Caco-2 (cell line): ENCODE results near the gene CSTPP1. TPM values are rescaled to one million over a fixed set of nuclear protein-coding genes. Genes with fewer than 3 reads are reported as not detected.

ENCODE experiments used
- BruUV-seq: library from RNA; stranded (reverse); fragments of 400-500 nt; replicated peaks from 2 replicates; lab custom pipeline; 2021; lab: Mats Ljungman, UMichigan
- CTCF ChIA-PET: fragments of 300-600 bp; sonication (Branson Sonifier 250); formaldehyde crosslinking; loops from one replicate; lab custom pipeline; 2022; ENCODE audit warnings: antibody characterized with exemption; lab: Charles Lee
- POLR2A ChIA-PET: fragments of 300-600 bp; sonication (Branson Sonifier 250); formaldehyde crosslinking; loops from one replicate; lab custom pipeline; 2022; ENCODE audit warnings: antibody characterized with exemption; lab: Charles Lee
- DNase-seq, 2 experiments: peaks; one replicate each; pipeline versions ENCODE4 v3.0.0 to v3.0.0-alpha.2; 2020 to 2022
- H3K27me3 ChIP-seq: replicated peaks from 2 replicates; pipeline ENCODE4 v1.6.0; 2011; ENCODE audit warnings: low read length; ENCODE audit not compliant: control insufficient read depth, insufficient read depth
- H3K36me3 ChIP-seq: 2 replicates; pipeline ENCODE4 v1.5.1; 2011; ENCODE audit warnings: low read length; ENCODE audit not compliant: control insufficient read depth, insufficient read depth
- H3K4me1 ChIP-seq: fragments of 250-450 bp; sonication (Bioruptor Pico); 2 replicates; pipeline ENCODE4 v1.5.1; 2020; ENCODE audit warnings: mild to moderate bottlenecking
- H3K4me3 ChIP-seq: 2 replicates; pipeline ENCODE4 v1.5.1; 2011; ENCODE audit warnings: low read depth, mild to moderate bottlenecking, control low read depth, low read length
- H3K9me3 ChIP-seq: fragments of 250-450 bp; sonication (Bioruptor Pico); 2 replicates; pipeline ENCODE4 v1.5.1; 2020; ENCODE audit warnings: mild to moderate bottlenecking, moderate library complexity
- H3K27ac Mint-ChIP-seq: one replicate; pipeline ENCODE4 v1.8.0; 2022; ENCODE audit warnings: mixed read lengths; ENCODE audit not compliant: unreplicated experiment
- H3K27me3 Mint-ChIP-seq: one replicate; pipeline ENCODE4 v1.8.0; 2022; ENCODE audit warnings: mixed read lengths; ENCODE audit not compliant: insufficient read depth, unreplicated experiment
- H3K36me3 Mint-ChIP-seq: one replicate; pipeline ENCODE4 v1.8.0; 2022; ENCODE audit warnings: mild to moderate bottlenecking, mixed read lengths; ENCODE audit not compliant: insufficient read depth, unreplicated experiment
- H3K4me1 Mint-ChIP-seq: one replicate; pipeline ENCODE4 v1.8.0; 2022; ENCODE audit warnings: low read depth, mixed read lengths; ENCODE audit not compliant: unreplicated experiment
- H3K4me3 Mint-ChIP-seq: one replicate; pipeline ENCODE4 v1.8.0; 2022; ENCODE audit warnings: mild to moderate bottlenecking, moderate library complexity, mixed read lengths; ENCODE audit not compliant: unreplicated experiment
- H3K9me3 Mint-ChIP-seq: one replicate; pipeline ENCODE4 v1.8.0; 2022; ENCODE audit warnings: mixed read lengths; ENCODE audit not compliant: unreplicated experiment
- CTCF ChIP-seq, 2 experiments: fragments of 200-600 bp in 1 of 2; IDR thresholded peaks; 1 replicate in 1 of 2; 2 replicates in 1 of 2; pipeline versions ENCODE4 v1.5.1 to v1.8.0; 2011 to 2022; ENCODE audit warnings: antibody characterized with exemption in 1 of 2, control low read depth in 1 of 2, inconsistent platforms in 1 of 2, low read depth in 1 of 2, low read length in 1 of 2, mild to moderate bottlenecking in 1 of 2, moderate library complexity in 1 of 2; ENCODE audit not compliant: insufficient read depth in 1 of 2, severe bottlenecking in 1 of 2, unreplicated experiment in 1 of 2
- intact Hi-C: fragments of 100-400 bp; cut with micrococcal nuclease; formaldehyde crosslinking; loops from one replicate; pipeline ENCODE4 v1.10.0; 2022; ENCODE audit not compliant: unreplicated experiment
- total RNA-seq: library from RNA; stranded (reverse); gene quantifications from 2 replicates; pipeline ENCODE4 v1.2.3, GENCODE V29; 2022

CSTPP1 gene
- total RNA-seq, 1 experiment from 2014 or later = 22.9 TPM

- intact Hi-C loops = no loop called here
- TF ChIP-seq CTCF (IDR thresholded peaks at IDR 0.05; ENCODE audit: insufficient read depth in 1 of 2, low read depth in 1 of 2, low read length in 1 of 2, severe bottlenecking in 1 of 2, unreplicated experiment in 1 of 2) = no peak
- ChIA-PET POLR2A (no interaction called here), CTCF (interaction anchor here (0.9 kb wide), 1 partner anchor 10 kb away, joined by 3 read pairs; no protein-coding TSS in a partner anchor)
- peak overlapping the region; percentile 53 for H3K27ac Mint-ChIP-seq
- H3K9me3 Mint-ChIP-seq = no peaks in the 10 kb centered on the region
- no TSS peak for BruUV-seq
- DNase-seq = peak; percentile 37 to 53
- no peaks in the 10 kb centered on the region for H3K9me3 ChIP-seq
- H3K27me3 Mint-ChIP-seq = no peaks in the 10 kb centered on the region
- H3K4me1 Mint-ChIP-seq = peaks cover 7% of the 10 kb centered on the region
- H3K27me3 ChIP-seq = no peaks in the 10 kb centered on the region
- H3K4me3 ChIP-seq = no peak overlapping the region
- H3K36me3 Mint-ChIP-seq = no peaks in the 10 kb centered on the region
- no peak overlapping the region for H3K4me3 Mint-ChIP-seq
- H3K36me3 ChIP-seq = peaks cover 1% of the 10 kb centered on the region; the same call in 1 of the 2 replicates
- no peaks in the 10 kb centered on the region for H3K4me1 ChIP-seq
These were observed 206.8 kb downstream of the CSTPP1 start for GRCh38 chr11:47143322-47143721.

- Mint-ChIP-seq H3K4me3 (no peak overlapping the region), H3K4me1 (peaks cover 7% of the 10 kb centered on the region), H3K36me3 (no peaks in the 10 kb centered on the region), H3K27me3 (no peaks in the 10 kb centered on the region), H3K9me3 (no peaks in the 10 kb centered on the region), H3K27ac (no peak overlapping the region)
- no TSS peak for BruUV-seq
- ChIA-PET CTCF (no interaction called here), POLR2A (no interaction called here)
- H3K27me3 ChIP-seq = no peaks in the 10 kb centered on the region
- intact Hi-C loops = no loop called here
- no peaks in the 10 kb centered on the region for H3K9me3 ChIP-seq
- no peaks in the 10 kb centered on the region for H3K36me3 ChIP-seq
- H3K4me1 ChIP-seq = no peaks in the 10 kb centered on the region
- no peak for TF ChIP-seq CTCF (IDR thresholded peaks at IDR 0.05; ENCODE audit: insufficient read depth in 1 of 2, low read depth in 1 of 2, low read length in 1 of 2, severe bottlenecking in 1 of 2, unreplicated experiment in 1 of 2)
- no peak overlapping the region for H3K4me3 ChIP-seq
- DNase-seq = no peak
These were observed 208.0 kb downstream of the CSTPP1 start for GRCh38 chr11:47144541-47144940.

- Mint-ChIP-seq H3K27ac (peak overlapping the region; percentile 4), H3K4me3 (no peak overlapping the region), H3K4me1 (peaks cover 7% of the 10 kb centered on the region), H3K36me3 (peaks cover 9% of the 10 kb centered on the region), H3K27me3 (no peaks in the 10 kb centered on the region), H3K9me3 (no peaks in the 10 kb centered on the region)
- no peaks in the 10 kb centered on the region for H3K9me3 ChIP-seq
- no peaks in the 10 kb centered on the region for H3K27me3 ChIP-seq
- DNase-seq = no peak
- no peaks in the 10 kb centered on the region for H3K4me1 ChIP-seq
- ChIA-PET CTCF (interaction anchor here (0.8 to 1.4 kb wide), 4 partner anchors 13 to 93 kb away, joined by 3 to 4 read pairs (median 3); no protein-coding TSS in a partner anchor), POLR2A (no interaction called here)
- intact Hi-C loops = no loop called here
- no peak for TF ChIP-seq CTCF (IDR thresholded peaks at IDR 0.05; ENCODE audit: insufficient read depth in 1 of 2, low read depth in 1 of 2, low read length in 1 of 2, severe bottlenecking in 1 of 2, unreplicated experiment in 1 of 2)
- no peak overlapping the region for H3K4me3 ChIP-seq
- H3K36me3 ChIP-seq = no peaks in the 10 kb centered on the region
- BruUV-seq = no TSS peak
These were observed 210.7 kb downstream of the CSTPP1 start for GRCh38 chr11:47147250-47147649.
